OCI-LY7 (cell line): Measurements from ENCODE around the gene PRODH. TPM values are rescaled to one million over a fixed set of nuclear protein-coding genes. Genes with fewer than 3 reads are reported as not detected.
"Not testable (repeated sequence)": the region's sequence is repeated elsewhere in the genome, so short reads cannot be mapped to it uniquely, and the experiment has no call there.

ENCODE experiments used
- BruUV-seq: library from RNA; stranded (reverse); fragments of 400-500 nt; replicated peaks from 2 replicates; lab custom pipeline; 2021; lab: Mats Ljungman, UMichigan
- CTCF ChIA-PET: fragments of 300-600 bp; sonication (Branson Sonifier 250); formaldehyde crosslinking; loops from one replicate; lab custom pipeline; 2022; ENCODE audit warnings: antibody characterized with exemption; ENCODE audit not compliant: unreplicated experiment; lab: Charles Lee
- POLR2A ChIA-PET: fragments of 300-600 bp; sonication (Branson Sonifier 250); formaldehyde crosslinking; loops from one replicate; lab custom pipeline; 2022; ENCODE audit warnings: antibody characterized with exemption; lab: Charles Lee
- DNase-seq: peaks from one replicate; pipeline ENCODE4 v3.0.0-alpha.2; 2015; ENCODE audit warnings: low spot score
- H2AFZ ChIP-seq: fragments of 200-600 bp; sonication (generic), shearing (Covaris generic); 2 replicates; pipeline ENCODE4 v1.6.1; 2014; ENCODE audit warnings: mild to moderate bottlenecking, antibody characterized with exemption, low read length, moderate library complexity
- H3K27ac ChIP-seq: fragments of 200-600 bp; sonication (generic); 2 replicates; pipeline ENCODE4 v1.5.1; 2014; ENCODE audit warnings: mixed run types, low read depth, mild to moderate bottlenecking, moderate library complexity, low read length, inconsistent platforms; ENCODE audit not compliant: poor library complexity, severe bottlenecking
- H3K36me3 ChIP-seq: fragments of 200-600 bp; sonication (generic); 2 replicates; pipeline ENCODE4 v1.6.1; 2014; ENCODE audit warnings: mild to moderate bottlenecking, antibody characterized with exemption, low read length, moderate library complexity, mixed read lengths; ENCODE audit not compliant: insufficient read depth
- H3K4me1 ChIP-seq: fragments of 200-600 bp; sonication (generic); 2 replicates; pipeline ENCODE4 v1.5.1; 2014; ENCODE audit warnings: mild to moderate bottlenecking, low read length; ENCODE audit not compliant: insufficient read depth, poor library complexity, severe bottlenecking
- H3K4me2 ChIP-seq: fragments of 200-600 bp; sonication (generic); 2 replicates; pipeline ENCODE4 v1.6.1; 2014; ENCODE audit warnings: mild to moderate bottlenecking, low read length
- H3K4me3 ChIP-seq: fragments of 200-600 bp; sonication (generic); 2 replicates; pipeline ENCODE4 v1.5.1; 2014; ENCODE audit warnings: mild to moderate bottlenecking, low read depth, low read length; ENCODE audit not compliant: poor library complexity, severe bottlenecking
- H3K79me2 ChIP-seq: fragments of 200-600 bp; sonication (generic); 2 replicates; pipeline ENCODE4 v1.6.1; 2016; ENCODE audit warnings: low read depth, mild to moderate bottlenecking, low read length, moderate library complexity, mixed read lengths; ENCODE audit not compliant: insufficient read depth
- H3K9me2 ChIP-seq: fragments of 200-600 bp; sonication (generic); 2 replicates; pipeline ENCODE4 v1.6.1; 2016; ENCODE audit warnings: mild to moderate bottlenecking, low read length, mixed read lengths; ENCODE audit not compliant: insufficient read depth
- H3K9me3 ChIP-seq: fragments of 200-600 bp; sonication (generic); 2 replicates; pipeline ENCODE4 v1.6.1; 2014; ENCODE audit warnings: mild to moderate bottlenecking, mixed run types, low read length, mixed read lengths
- H4K20me1 ChIP-seq: fragments of 200-600 bp; sonication (generic); 2 replicates; pipeline ENCODE4 v1.6.1; 2014; ENCODE audit warnings: mild to moderate bottlenecking, antibody characterized with exemption, low read length, moderate library complexity, mixed read lengths; ENCODE audit not compliant: insufficient read depth
- CTCF ChIP-seq: fragments of 200-600 bp; sonication (generic); conservative IDR thresholded peaks from 2 replicates; pipeline ENCODE4 v1.5.1; 2014; ENCODE audit warnings: mild to moderate bottlenecking, antibody characterized with exemption, low read length, moderate library complexity, mixed read lengths
- EZH2phosphoT487 ChIP-seq: fragments of 200-600 bp; sonication (generic); IDR thresholded peaks from 2 replicates; pipeline ENCODE4 v1.6.1; 2018; ENCODE audit warnings: low read depth, borderline replicate concordance, mild to moderate bottlenecking, mixed run types, antibody characterized with exemption, low read length, moderate library complexity, mixed read lengths
- intact Hi-C: fragments of 100-400 bp; cut with micrococcal nuclease; formaldehyde crosslinking; loops from one replicate; pipeline ENCODE4 v1.10.0; 2022; ENCODE audit not compliant: unreplicated experiment
- total RNA-seq, 2 experiments: library from RNA; depleted of rRNA in 1 of 2; stranded (reverse); fragments of >200 nt in 1 of 2; shearing (Covaris generic) in 1 of 2; gene quantifications; 2 replicates each; pipeline ENCODE4 v1.2.3, GENCODE V29; 2014 to 2022

Gene PRODH
- total RNA-seq, 2 experiments from 2014 or later: not detected

- POLR2A ChIA-PET: no interaction called here
- Histone ChIP-seq H3K27ac (no peak within 1 kb of the TSS), H3K79me2 (no peaks in the 10 kb centered on the region), H4K20me1 (no peaks in the 10 kb centered on the region), H3K4me3 (no peak within 1 kb of the TSS), H3K9me3 (no peaks in the 10 kb centered on the region), H3K4me2 (no peak within 1 kb of the TSS), H2AFZ (no peak within 1 kb of the TSS), H3K4me1 (no peaks in the 10 kb centered on the region), H3K9me2 (no peaks in the 10 kb centered on the region), H3K36me3 (no peaks in the 10 kb centered on the region)
- DNase-seq: no peak
- intact Hi-C loops: no loop called here
- CTCF ChIA-PET: interaction anchor here (0.6 kb wide), 1 partner anchor 301 kb away, joined by 7 read pairs; no protein-coding TSS in a partner anchor
- no TSS peak for BruUV-seq
- no peak for TF ChIP-seq CTCF
- TF ChIP-seq EZH2phosphoT487: no peak
These were observed 30.3 kb downstream of the PRODH start, which contains the start of gene DGCR6 for GRCh38 chr22:18905540-18906409. Gene DGCR6, plus strand, starts transcription at chr22:18906320. Its CDS starts 55 bp downstream, at chr22:18906375.

GRCh38 chr22:18896037-18896657 lies 39.9 kb downstream of the PRODH start:
- H3K4me1 ChIP-seq, H4K20me1 ChIP-seq, H3K9me3 ChIP-seq, H3K4me2 ChIP-seq, DNase-seq, H3K4me3 ChIP-seq, H3K79me2 ChIP-seq, H3K9me2 ChIP-seq, BruUV-seq, H3K27ac ChIP-seq, H2AFZ ChIP-seq, CTCF ChIA-PET, POLR2A ChIA-PET, H3K36me3 ChIP-seq, intact Hi-C loops: not testable (repeated sequence)

GRCh38 chr22:18893775-18894174 lies 42.3 kb downstream of the PRODH start:
- intact Hi-C loops, DNase-seq, H3K4me2 ChIP-seq, H3K4me1 ChIP-seq, H3K27ac ChIP-seq, H2AFZ ChIP-seq, H4K20me1 ChIP-seq, BruUV-seq, H3K9me3 ChIP-seq, H3K4me3 ChIP-seq, H3K9me2 ChIP-seq, CTCF ChIA-PET, H3K36me3 ChIP-seq, H3K79me2 ChIP-seq, POLR2A ChIA-PET: not testable (repeated sequence)

DNA sequence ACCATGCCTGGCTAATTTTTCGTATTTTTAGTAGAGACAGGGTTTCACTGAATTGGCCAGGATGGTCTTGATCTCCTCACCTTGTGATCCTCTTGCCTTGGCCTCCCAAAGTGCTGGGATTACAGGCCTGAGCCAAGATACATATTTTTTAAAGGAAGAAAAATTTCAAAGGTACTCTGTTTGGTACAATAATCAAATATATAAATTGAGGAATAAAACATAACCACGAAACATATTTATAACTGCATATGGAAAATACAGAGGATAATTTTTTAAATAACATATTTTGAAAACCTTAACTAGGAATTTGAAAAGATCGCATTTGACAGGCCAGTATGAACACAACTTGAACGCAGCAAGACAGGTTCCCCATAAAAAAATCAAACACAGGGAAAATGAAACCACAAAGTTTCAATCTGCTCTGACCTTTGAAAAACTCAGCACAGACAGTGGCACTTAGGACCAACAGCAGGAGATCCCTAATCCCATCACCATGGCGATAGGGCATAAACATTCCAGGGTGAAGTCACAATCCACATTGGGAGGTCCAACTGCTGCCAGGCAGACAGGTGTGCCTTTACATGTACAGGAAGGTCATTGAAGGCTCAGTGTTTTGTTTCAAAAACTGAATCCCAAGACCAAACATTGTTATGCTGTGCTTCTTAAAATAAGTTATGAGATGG lies 45.4 kb downstream of the PRODH start:
- H3K36me3 ChIP-seq, H3K9me3 ChIP-seq, H4K20me1 ChIP-seq, H3K79me2 ChIP-seq, POLR2A ChIA-PET, H3K27ac ChIP-seq, intact Hi-C loops, H2AFZ ChIP-seq, H3K4me1 ChIP-seq, CTCF ChIA-PET, H3K4me2 ChIP-seq, H3K9me2 ChIP-seq, H3K4me3 ChIP-seq, BruUV-seq, DNase-seq: not testable (repeated sequence)
